HL-60 (cell line): Measurements from ENCODE around the gene PRLR.

ENCODE experiments used
- DNase-seq, 2 experiments: peaks; one replicate each; pipeline ENCODE4 v3.0.0-alpha.2; 2010 to 2020; ENCODE audit warnings: low read depth in 1 of 2, low spot score in 1 of 2
- H3K27ac ChIP-seq: fragments of 250-450 bp; sonication (Bioruptor Pico); replicated peaks from 2 replicates; pipeline ENCODE4 v1.5.1; 2020; ENCODE audit warnings: mild to moderate bottlenecking, moderate library complexity
- H3K27me3 ChIP-seq: fragments of 250-450 bp; sonication (Bioruptor Pico); 2 replicates; pipeline ENCODE4 v1.5.1; 2021; ENCODE audit warnings: mild to moderate bottlenecking, moderate library complexity; ENCODE audit not compliant: insufficient read depth, poor library complexity, severe bottlenecking
- H3K4me3 ChIP-seq: replicated peaks from 2 replicates; pipeline ENCODE4 v1.5.1; 2011; ENCODE audit warnings: mild to moderate bottlenecking, control low read depth, low read length; ENCODE audit not compliant: insufficient read depth
- GABPA ChIP-seq: IDR thresholded peaks from 2 replicates; pipeline ENCODE4 v1.6.1; 2012; ENCODE audit warnings: low read depth
- POLR2AphosphoS5 ChIP-seq: IDR thresholded peaks from 2 replicates; pipeline ENCODE4 v1.6.1; 2012; ENCODE audit warnings: low read depth
- SPI1 ChIP-seq: IDR thresholded peaks from 2 replicates; pipeline ENCODE4 v1.6.1; 2012; ENCODE audit warnings: low read depth, mild to moderate bottlenecking, borderline replicate concordance
- TF ChIP-seq, protein P1 (sequence below): IDR thresholded peaks from one replicate; pipeline ENCODE4 v1.5.1; 2011; ENCODE audit warnings: low read length, control low read depth, inconsistent platforms; ENCODE audit not compliant: insufficient read depth
- TF ChIP-seq, protein P2 (sequence below): IDR thresholded peaks from 2 replicates; pipeline ENCODE4 v1.6.1; 2012; ENCODE audit warnings: low read depth; ENCODE audit not compliant: insufficient replicate concordance

PRLR gene

DNA sequence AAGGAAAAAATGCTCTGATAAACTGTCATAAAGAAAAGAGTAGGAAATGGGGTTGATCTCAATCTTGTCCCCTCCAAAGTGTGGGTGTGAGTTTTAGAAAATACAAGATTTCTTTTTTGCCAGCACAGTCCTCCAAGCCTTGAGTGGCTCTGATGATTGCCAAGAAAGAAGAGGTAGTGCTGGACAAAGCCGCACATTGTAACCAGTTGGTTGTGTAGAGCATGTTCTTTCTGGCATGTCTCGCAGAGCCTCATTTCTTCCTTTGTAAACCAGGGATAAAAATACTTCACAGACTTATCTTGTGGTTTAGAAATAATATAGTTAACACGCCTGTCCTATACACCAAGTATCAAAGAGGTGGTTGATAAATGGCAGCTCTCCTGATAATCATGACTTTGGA, 30.4 kb downstream of the PRLR start:
- Histone ChIP-seq H3K27me3 (no peaks in the 10 kb centered on the region), H3K27ac (no peak overlapping the region), H3K4me3 (no peak overlapping the region)
- DNase-seq = no peak
- TF ChIP-seq, protein P1, sequence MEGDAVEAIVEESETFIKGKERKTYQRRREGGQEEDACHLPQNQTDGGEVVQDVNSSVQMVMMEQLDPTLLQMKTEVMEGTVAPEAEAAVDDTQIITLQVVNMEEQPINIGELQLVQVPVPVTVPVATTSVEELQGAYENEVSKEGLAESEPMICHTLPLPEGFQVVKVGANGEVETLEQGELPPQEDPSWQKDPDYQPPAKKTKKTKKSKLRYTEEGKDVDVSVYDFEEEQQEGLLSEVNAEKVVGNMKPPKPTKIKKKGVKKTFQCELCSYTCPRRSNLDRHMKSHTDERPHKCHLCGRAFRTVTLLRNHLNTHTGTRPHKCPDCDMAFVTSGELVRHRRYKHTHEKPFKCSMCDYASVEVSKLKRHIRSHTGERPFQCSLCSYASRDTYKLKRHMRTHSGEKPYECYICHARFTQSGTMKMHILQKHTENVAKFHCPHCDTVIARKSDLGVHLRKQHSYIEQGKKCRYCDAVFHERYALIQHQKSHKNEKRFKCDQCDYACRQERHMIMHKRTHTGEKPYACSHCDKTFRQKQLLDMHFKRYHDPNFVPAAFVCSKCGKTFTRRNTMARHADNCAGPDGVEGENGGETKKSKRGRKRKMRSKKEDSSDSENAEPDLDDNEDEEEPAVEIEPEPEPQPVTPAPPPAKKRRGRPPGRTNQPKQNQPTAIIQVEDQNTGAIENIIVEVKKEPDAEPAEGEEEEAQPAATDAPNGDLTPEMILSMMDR = no peak
- no peak for TF ChIP-seq SPI1
- TF ChIP-seq, protein P2, sequence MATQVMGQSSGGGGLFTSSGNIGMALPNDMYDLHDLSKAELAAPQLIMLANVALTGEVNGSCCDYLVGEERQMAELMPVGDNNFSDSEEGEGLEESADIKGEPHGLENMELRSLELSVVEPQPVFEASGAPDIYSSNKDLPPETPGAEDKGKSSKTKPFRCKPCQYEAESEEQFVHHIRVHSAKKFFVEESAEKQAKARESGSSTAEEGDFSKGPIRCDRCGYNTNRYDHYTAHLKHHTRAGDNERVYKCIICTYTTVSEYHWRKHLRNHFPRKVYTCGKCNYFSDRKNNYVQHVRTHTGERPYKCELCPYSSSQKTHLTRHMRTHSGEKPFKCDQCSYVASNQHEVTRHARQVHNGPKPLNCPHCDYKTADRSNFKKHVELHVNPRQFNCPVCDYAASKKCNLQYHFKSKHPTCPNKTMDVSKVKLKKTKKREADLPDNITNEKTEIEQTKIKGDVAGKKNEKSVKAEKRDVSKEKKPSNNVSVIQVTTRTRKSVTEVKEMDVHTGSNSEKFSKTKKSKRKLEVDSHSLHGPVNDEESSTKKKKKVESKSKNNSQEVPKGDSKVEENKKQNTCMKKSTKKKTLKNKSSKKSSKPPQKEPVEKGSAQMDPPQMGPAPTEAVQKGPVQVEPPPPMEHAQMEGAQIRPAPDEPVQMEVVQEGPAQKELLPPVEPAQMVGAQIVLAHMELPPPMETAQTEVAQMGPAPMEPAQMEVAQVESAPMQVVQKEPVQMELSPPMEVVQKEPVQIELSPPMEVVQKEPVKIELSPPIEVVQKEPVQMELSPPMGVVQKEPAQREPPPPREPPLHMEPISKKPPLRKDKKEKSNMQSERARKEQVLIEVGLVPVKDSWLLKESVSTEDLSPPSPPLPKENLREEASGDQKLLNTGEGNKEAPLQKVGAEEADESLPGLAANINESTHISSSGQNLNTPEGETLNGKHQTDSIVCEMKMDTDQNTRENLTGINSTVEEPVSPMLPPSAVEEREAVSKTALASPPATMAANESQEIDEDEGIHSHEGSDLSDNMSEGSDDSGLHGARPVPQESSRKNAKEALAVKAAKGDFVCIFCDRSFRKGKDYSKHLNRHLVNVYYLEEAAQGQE = no peak
- TF ChIP-seq POLR2AphosphoS5 = no peak
- no peak for TF ChIP-seq GABPA

DNA sequence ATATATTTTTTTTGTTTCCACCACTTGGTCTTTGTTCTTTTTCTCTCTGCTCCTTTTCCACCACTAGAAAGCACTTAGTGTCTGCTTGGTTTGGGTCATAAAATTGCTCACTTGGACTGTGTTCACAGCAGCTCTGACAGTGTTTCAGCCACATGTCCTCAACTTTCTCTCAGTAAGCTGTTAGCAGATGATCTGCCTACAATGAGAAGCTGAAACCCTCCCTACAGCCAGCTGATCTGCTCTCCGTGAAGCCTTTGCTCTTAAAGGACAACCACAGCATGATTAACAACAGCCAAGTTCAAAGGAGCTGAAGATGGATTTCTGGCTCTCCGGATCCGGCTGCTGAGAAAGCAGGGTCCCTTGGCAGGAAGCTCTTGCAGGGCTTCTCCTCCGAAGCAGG, 31.6 kb downstream of the PRLR start:
- TF ChIP-seq, protein P2 = no peak
- TF ChIP-seq, protein P1 = no peak
- no peak for TF ChIP-seq POLR2AphosphoS5
- Histone ChIP-seq H3K4me3 (no peak overlapping the region), H3K27me3 (no peaks in the 10 kb centered on the region), H3K27ac (no peak overlapping the region)
- no peak for DNase-seq

DNA sequence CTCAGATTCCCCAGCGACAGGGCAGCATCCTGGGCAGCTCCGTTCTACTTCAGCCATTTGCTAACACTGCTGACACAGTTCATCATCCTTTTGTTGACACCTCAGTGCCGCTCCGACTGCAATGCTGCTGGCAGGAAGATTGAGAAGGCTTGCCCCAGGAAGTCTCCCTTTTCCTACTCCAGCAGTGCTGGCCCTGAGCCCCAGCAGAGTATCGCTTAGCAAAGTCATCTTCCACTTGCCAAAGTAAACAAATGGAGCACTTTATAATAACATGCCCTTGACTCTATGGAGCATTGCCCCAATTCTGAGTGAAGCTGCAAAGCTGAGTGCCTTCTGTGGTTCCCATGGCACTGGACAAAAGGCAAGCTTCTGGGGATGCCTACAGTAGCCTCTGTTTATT, 32.2 kb downstream of the PRLR start:
- DNase-seq = no peak
- TF ChIP-seq, protein P2 = no peak
- TF ChIP-seq, protein P1 = no peak
- TF ChIP-seq SPI1 (no peak), POLR2AphosphoS5 (no peak), GABPA (no peak)
- H3K27ac ChIP-seq = no peak overlapping the region
- no peaks in the 10 kb centered on the region for H3K27me3 ChIP-seq
- no peak overlapping the region for H3K4me3 ChIP-seq
